H1 (cell line): Measurements from ENCODE around the gene GLS. TPM values are rescaled to one million over a fixed set of nuclear protein-coding genes. Genes with fewer than 3 reads are reported as not detected.

Experiments
- CTCF ChIA-PET: fragments of 300-600 bp; sonication (Branson Sonifier 250); formaldehyde crosslinking; loops from one replicate; lab custom pipeline; 2021; ENCODE audit not compliant: partially characterized antibody; lab: Charles Lee
- POLR2A ChIA-PET: fragments of 300-600 bp; sonication (Branson Sonifier 250); formaldehyde crosslinking; loops from one replicate; lab custom pipeline; 2021; ENCODE audit warnings: inconsistent platforms; ENCODE audit not compliant: partially characterized antibody; lab: Charles Lee
- DNase-seq, 2 experiments: peaks; one replicate each; pipeline versions ENCODE4 v3.0.0 to v3.0.0-alpha.2; 2010 to 2022; ENCODE audit warnings: low spot score in 2 of 2, low read depth in 1 of 2, mixed read lengths in 1 of 2
- FAIRE-seq: peaks from 2 replicates; lab custom pipeline; 2011; peaks lifted over from hg19 to GRCh38; lab: Jason Lieb, UNC
- H2AFZ ChIP-seq: 2 replicates; pipeline ENCODE4 v1.8.1; 2012; ENCODE audit warnings: low read length, inconsistent platforms
- H2AK5ac ChIP-seq: 2 replicates; pipeline ENCODE4 v1.6.1; 2013; ENCODE audit warnings: low read depth, low read length
- H2BK120ac ChIP-seq: replicated peaks from 2 replicates; pipeline ENCODE3; 2013; ENCODE audit warnings: low read depth, low read length, inconsistent platforms
- H2BK12ac ChIP-seq: 2 replicates; pipeline ENCODE4 v1.6.1; 2013; ENCODE audit warnings: low read depth, low read length
- H2BK15ac ChIP-seq: 2 replicates; pipeline ENCODE4 v1.6.1; 2013; ENCODE audit warnings: low read length
- H2BK20ac ChIP-seq: 2 replicates; pipeline ENCODE4 v1.6.1; 2013; ENCODE audit warnings: low read length
- H2BK5ac ChIP-seq: 2 replicates; pipeline ENCODE4 v1.6.1; 2013; ENCODE audit warnings: low read depth, low read length
- H3K14ac ChIP-seq: 2 replicates; pipeline ENCODE4 v1.6.1; 2013; ENCODE audit warnings: inconsistent platforms; ENCODE audit not compliant: insufficient read length
- H3K18ac ChIP-seq: 2 replicates; pipeline ENCODE4 v1.6.1; 2013; ENCODE audit warnings: low read length; ENCODE audit errors: extremely low read depth
- H3K23ac ChIP-seq: 2 replicates; pipeline ENCODE4 v1.6.1; 2013; ENCODE audit warnings: inconsistent platforms; ENCODE audit not compliant: insufficient read length
- H3K23me2 ChIP-seq: 2 replicates; pipeline ENCODE4 v1.6.1; 2013; ENCODE audit warnings: low read depth, low read length
- H3K27ac ChIP-seq: 2 replicates; pipeline ENCODE4 v1.6.1; 2011; ENCODE audit warnings: low read depth, low read length, inconsistent platforms
- H3K27me3 ChIP-seq, 4 experiments: replicated peaks in 1 of 4; 1 replicate in 1 of 4; 2 replicates in 3 of 4; pipeline versions ENCODE4 v1.6.1 to v1.8.1; 2011 to 2013; ENCODE audit warnings: low read length in 3 of 4, mild to moderate bottlenecking in 3 of 4, inconsistent platforms in 2 of 4, mixed read lengths in 2 of 4, moderate library complexity in 1 of 4; ENCODE audit not compliant: control insufficient read depth in 3 of 4, insufficient read depth in 3 of 4; ENCODE audit errors: extremely low read depth in 1 of 4
- H3K36me3 ChIP-seq, 4 experiments: 2 replicates each; pipeline versions ENCODE4 v1.6.1 to v1.8.1; 2011 to 2013; ENCODE audit warnings: mild to moderate bottlenecking in 4 of 4, low read length in 3 of 4, moderate library complexity in 2 of 4, control low read depth in 1 of 4, inconsistent platforms in 1 of 4; ENCODE audit not compliant: insufficient read depth in 4 of 4, control insufficient read depth in 2 of 4
- H3K4ac ChIP-seq: replicated peaks from 2 replicates; pipeline ENCODE3; 2013; ENCODE audit warnings: low read length, low read depth, mixed read lengths, inconsistent platforms; ENCODE audit not compliant: insufficient read length
- H3K4me1 ChIP-seq, 4 experiments: replicated peaks in 1 of 4; 1 replicate in 1 of 4; 2 replicates in 3 of 4; pipeline versions ENCODE4 v1.6.1 to v1.8.1; 2011 to 2013; ENCODE audit warnings: low read length in 3 of 4, inconsistent platforms in 2 of 4, mixed read lengths in 1 of 4; ENCODE audit not compliant: insufficient read depth in 4 of 4, control insufficient read depth in 3 of 4
- H3K4me2 ChIP-seq, 2 experiments: 2 replicates each; pipeline versions ENCODE4 v1.6.1 to v1.8.1; 2011 to 2013; ENCODE audit warnings: low read depth in 2 of 2, low read length in 2 of 2, control low read depth in 1 of 2, inconsistent platforms in 1 of 2, mild to moderate bottlenecking in 1 of 2; ENCODE audit not compliant: insufficient read depth in 1 of 2
- H3K4me3 ChIP-seq, 4 experiments: fragments of 200-600, 300-600 bp in 1 of 4; sonication (generic), shearing (Covaris generic), sonication (Bioruptor Twin) in 1 of 4; 2 replicates each; pipeline versions ENCODE4 v1.5.1 to v1.8.1; 2011 to 2016; ENCODE audit warnings: low read length in 4 of 4, low read depth in 3 of 4, control low read depth in 2 of 4, inconsistent platforms in 2 of 4, mild to moderate bottlenecking in 2 of 4, mixed read lengths in 1 of 4, moderate library complexity in 1 of 4; ENCODE audit not compliant: insufficient read depth in 2 of 4; ENCODE audit errors: extremely low read depth in 1 of 4
- H3K56ac ChIP-seq: replicated peaks from 2 replicates; pipeline ENCODE3; 2013; ENCODE audit warnings: low read depth, mild to moderate bottlenecking, mixed read lengths, low read length, inconsistent platforms; ENCODE audit not compliant: insufficient read length
- H3K79me1 ChIP-seq: 2 replicates; pipeline ENCODE4 v1.6.1; 2013; ENCODE audit warnings: low read depth, low read length, control low read depth
- H3K79me2 ChIP-seq, 2 experiments: 2 replicates each; pipeline versions ENCODE4 v1.6.1 to v1.8.1; 2012 to 2013; ENCODE audit warnings: low read length in 2 of 2, mild to moderate bottlenecking in 2 of 2, inconsistent platforms in 1 of 2; ENCODE audit not compliant: insufficient read depth in 2 of 2, control insufficient read depth in 1 of 2
- H3K9ac ChIP-seq, 4 experiments: replicated peaks in 1 of 4; 1 replicate in 1 of 4; 2 replicates in 3 of 4; pipeline versions ENCODE4 v1.6.1 to v1.8.1; 2011 to 2013; ENCODE audit warnings: low read depth in 3 of 4, low read length in 3 of 4, control low read depth in 2 of 4, mild to moderate bottlenecking in 2 of 4, moderate library complexity in 2 of 4, inconsistent platforms in 1 of 4; ENCODE audit errors: extremely low read depth in 1 of 4
- H3K9me3 ChIP-seq, 2 experiments: 2 replicates each; pipeline versions ENCODE4 v1.6.1 to v1.8.1; 2012 to 2013; ENCODE audit warnings: mild to moderate bottlenecking in 2 of 2, moderate library complexity in 2 of 2, control low read depth in 1 of 2, inconsistent platforms in 1 of 2, low read depth in 1 of 2, low read length in 1 of 2, mixed read lengths in 1 of 2; ENCODE audit not compliant: insufficient read depth in 2 of 2
- H4K20me1 ChIP-seq, 2 experiments: replicated peaks in 1 of 2; 2 replicates each; pipeline versions ENCODE3 to v1.8.1; 2011 to 2013; ENCODE audit warnings: inconsistent platforms in 2 of 2, low read length in 2 of 2, mild to moderate bottlenecking in 1 of 2; ENCODE audit not compliant: insufficient read depth in 2 of 2, control insufficient read depth in 1 of 2
- H4K5ac ChIP-seq: 2 replicates; pipeline ENCODE4 v1.6.1; 2013; ENCODE audit warnings: low read length, low read depth, mixed read lengths, inconsistent platforms; ENCODE audit not compliant: insufficient read length
- H4K8ac ChIP-seq: 2 replicates; pipeline ENCODE4 v1.8.0; 2013; ENCODE audit warnings: mild to moderate bottlenecking, moderate library complexity, low read length, inconsistent platforms; ENCODE audit not compliant: insufficient read depth; ENCODE audit errors: extremely low read depth
- H4K91ac ChIP-seq: replicated peaks from 2 replicates; pipeline ENCODE3; 2013; ENCODE audit warnings: low read length, mixed read lengths, inconsistent platforms; ENCODE audit not compliant: insufficient read length
- ASH2L ChIP-seq: fragments of 200-600, 300-600 bp; sonication (generic); IDR thresholded peaks from one replicate; pipeline ENCODE4 v1.7.1; 2017; ENCODE audit warnings: low read length
- ATF3 ChIP-seq: IDR thresholded peaks from 2 replicates; pipeline ENCODE4 v1.6.1; 2011; ENCODE audit warnings: low read depth, mild to moderate bottlenecking, low read length; ENCODE audit not compliant: insufficient read depth
- BCL11A ChIP-seq, 2 experiments: IDR thresholded peaks; one replicate each; pipeline ENCODE4 v1.6.1; 2011; ENCODE audit warnings: low read depth in 2 of 2, low read length in 2 of 2, mild to moderate bottlenecking in 2 of 2
- CBX8 ChIP-seq: fragments of 300-800, 300-1000 bp; sonication (generic); IDR thresholded peaks from 2 replicates; pipeline ENCODE4 v1.7.1; 2016; ENCODE audit warnings: low read depth, low read length, borderline replicate concordance
- CHD2 ChIP-seq: IDR thresholded peaks from 2 replicates; pipeline ENCODE4 v1.6.1; 2012; ENCODE audit warnings: low read length, improper control_type of control experiment
- EZH2 ChIP-seq: fragments of 200-600 bp; sonication (generic); IDR thresholded peaks from 2 replicates; pipeline ENCODE4 v1.7.1; 2012; ENCODE audit warnings: low read depth, mild to moderate bottlenecking, moderate library complexity, low read length, inconsistent platforms; ENCODE audit not compliant: severe bottlenecking
- GABPA ChIP-seq: IDR thresholded peaks from 2 replicates; pipeline ENCODE4 v1.6.1; 2011; ENCODE audit warnings: mild to moderate bottlenecking, low read length, moderate library complexity, borderline replicate concordance; ENCODE audit not compliant: insufficient read depth
- JUN ChIP-seq: IDR thresholded peaks from 2 replicates; pipeline ENCODE4 v1.6.1; 2011; ENCODE audit warnings: low read depth, mild to moderate bottlenecking, improper control_type of control experiment, low read length
- KDM1A ChIP-seq: fragments of 200-600, 300-600 bp; sonication (generic); IDR thresholded peaks from 2 replicates; pipeline ENCODE4 v1.7.1; 2016; ENCODE audit warnings: mild to moderate bottlenecking, low read length, borderline replicate concordance
- TAF1 ChIP-seq: IDR thresholded peaks from 2 replicates; pipeline ENCODE4 v1.6.1; 2011; ENCODE audit warnings: mild to moderate bottlenecking, low read depth, low read length
- TBP ChIP-seq: IDR thresholded peaks from 2 replicates; pipeline ENCODE4 v1.6.1; 2011; ENCODE audit warnings: low read depth, low read length, improper control_type of control experiment
- TEAD4 ChIP-seq: IDR thresholded peaks from 2 replicates; pipeline ENCODE4 v1.6.1; 2012; ENCODE audit warnings: low read depth, low read length, inconsistent platforms, mixed read lengths
- WGBS, 2 experiments: shearing (Covaris generic) in 1 of 2; methylation state at CpG; one replicate each; pipeline versions ENCODE4 v1.1.6 to v1.1.7; 2013 to 2015; ENCODE audit warnings: low lambda C conversion rate in 2 of 2, mixed read lengths in 2 of 2, inconsistent platforms in 1 of 2, low coverage in 1 of 2, missing lambda C conversion rate in 1 of 2; ENCODE audit not compliant: insufficient replicate concordance in 2 of 2, insufficient coverage in 1 of 2, insufficient read length in 1 of 2; ENCODE audit errors: extremely low coverage in 1 of 2, missing lambda C conversion rate in 1 of 2; 5-methylcytosine and 5-hydroxymethylcytosine counted together
- polyA plus RNA-seq, 7 experiments: library from polyadenylated mRNA; depleted of rRNA in 3 of 7; stranded (reverse) in 5 of 7; unstranded in 2 of 7; fragments of >200 nt in 5 of 7; fragments of 200-250 nt in 2 of 7; gene quantifications; 1 replicate in 5 of 7; 2 replicates in 1 of 7; 4 replicates in 1 of 7; pipeline versions ENCODE4 v1.2.1 to v1.2.3, GENCODE V29; 2011 to 2013; ENCODE audit warnings: missing spikeins in 2 of 7, mixed read lengths in 2 of 7
- total RNA-seq: library from RNA; stranded (reverse); fragmentation: NEBNext Ultra II Directional; extraction: Animal tissue kit (Norgen Biotek cat#: 25700); gene quantifications from 2 replicates; pipeline ENCODE4 v1.2.1, GENCODE V29; 2021

The GLS gene
- total and polyA plus RNA-seq, 2 of the 8 experiments (the other 6 are each of a cell fraction or from before 2014, with no cell fraction given): 15.7 to 89.8 TPM

GRCh38 chr2:190997526-190998113 is 117.0 kb downstream of the GLS start:
- 91% methylated on average over 8 of the region's 8 CpGs; no CpG with 5 or more reads in 1 of the 2 experiments for WGBS, 2 experiments
- ChIA-PET CTCF (interaction anchor here (1.0 to 2.6 kb wide), 3 partner anchors 10 to 48 kb away, joined by 3 to 16 read pairs (median 8); no protein-coding TSS in a partner anchor), POLR2A (no interaction called here)
- Histone ChIP-seq H4K8ac (no peak overlapping the region), H3K23me2 (no peaks in the 10 kb centered on the region), H4K91ac (no peak overlapping the region), H3K36me3 (peaks cover 12 to 77% (median 53%) of the 10 kb centered on the region in 4 experiments; a peak in 7 of 8 replicates), H2BK15ac (no peak overlapping the region), H3K56ac (no peak overlapping the region), H3K4me1 (no peaks in the 10 kb centered on the region), H3K9ac (no peak overlapping the region), H3K14ac (no peak overlapping the region), H3K27me3 (no peaks in the 10 kb centered on the region), H2BK12ac (no peak overlapping the region), H4K5ac (no peak overlapping the region), H4K20me1 (peaks cover 0 to 2% of the 10 kb centered on the region in 2 experiments), H3K23ac (no peak overlapping the region), H2BK20ac (no peak overlapping the region), H3K4me2 (no peak overlapping the region), H2BK120ac (no peak overlapping the region), H3K27ac (no peak overlapping the region), H2AK5ac (no peak overlapping the region), H3K79me1 (no peaks in the 10 kb centered on the region), H3K18ac (no peak overlapping the region), H3K4me3 (no peak overlapping the region), H2BK5ac (no peak overlapping the region), H3K79me2 (no peaks in the 10 kb centered on the region), H3K9me3 (no peaks in the 10 kb centered on the region), H2AFZ (no peak overlapping the region), H3K4ac (no peak overlapping the region)
- no peak for TF ChIP-seq CHD2
- no peak for TF ChIP-seq KDM1A
- no peak for TF ChIP-seq JUN
- no peak for TF ChIP-seq TEAD4
- no peak for TF ChIP-seq CBX8
- TF ChIP-seq GABPA: no peak
- no peak for TF ChIP-seq ASH2L
- TF ChIP-seq EZH2: no peak
- no peak for TF ChIP-seq ATF3
- TF ChIP-seq BCL11A (IDR thresholded peaks at IDR 0.05; ENCODE audit: low read depth in 2 of 2, low read length in 2 of 2): no peak
- no peak for TF ChIP-seq TBP
- TF ChIP-seq TAF1: no peak
- DNase-seq (no peak), FAIRE-seq (no peak)
